HG03520 (cell line): ENCODE measurements around the gene ADAMTSL3.

Experiments used
- ATAC-seq: cut with Tn5 transposase; IDR thresholded peaks from one replicate; pipeline ENCODE4 v1.9.1; 2021; ENCODE audit warnings: mild to moderate bottlenecking, moderate library complexity; ENCODE audit not compliant: unreplicated experiment

Gene ADAMTSL3, protein sequence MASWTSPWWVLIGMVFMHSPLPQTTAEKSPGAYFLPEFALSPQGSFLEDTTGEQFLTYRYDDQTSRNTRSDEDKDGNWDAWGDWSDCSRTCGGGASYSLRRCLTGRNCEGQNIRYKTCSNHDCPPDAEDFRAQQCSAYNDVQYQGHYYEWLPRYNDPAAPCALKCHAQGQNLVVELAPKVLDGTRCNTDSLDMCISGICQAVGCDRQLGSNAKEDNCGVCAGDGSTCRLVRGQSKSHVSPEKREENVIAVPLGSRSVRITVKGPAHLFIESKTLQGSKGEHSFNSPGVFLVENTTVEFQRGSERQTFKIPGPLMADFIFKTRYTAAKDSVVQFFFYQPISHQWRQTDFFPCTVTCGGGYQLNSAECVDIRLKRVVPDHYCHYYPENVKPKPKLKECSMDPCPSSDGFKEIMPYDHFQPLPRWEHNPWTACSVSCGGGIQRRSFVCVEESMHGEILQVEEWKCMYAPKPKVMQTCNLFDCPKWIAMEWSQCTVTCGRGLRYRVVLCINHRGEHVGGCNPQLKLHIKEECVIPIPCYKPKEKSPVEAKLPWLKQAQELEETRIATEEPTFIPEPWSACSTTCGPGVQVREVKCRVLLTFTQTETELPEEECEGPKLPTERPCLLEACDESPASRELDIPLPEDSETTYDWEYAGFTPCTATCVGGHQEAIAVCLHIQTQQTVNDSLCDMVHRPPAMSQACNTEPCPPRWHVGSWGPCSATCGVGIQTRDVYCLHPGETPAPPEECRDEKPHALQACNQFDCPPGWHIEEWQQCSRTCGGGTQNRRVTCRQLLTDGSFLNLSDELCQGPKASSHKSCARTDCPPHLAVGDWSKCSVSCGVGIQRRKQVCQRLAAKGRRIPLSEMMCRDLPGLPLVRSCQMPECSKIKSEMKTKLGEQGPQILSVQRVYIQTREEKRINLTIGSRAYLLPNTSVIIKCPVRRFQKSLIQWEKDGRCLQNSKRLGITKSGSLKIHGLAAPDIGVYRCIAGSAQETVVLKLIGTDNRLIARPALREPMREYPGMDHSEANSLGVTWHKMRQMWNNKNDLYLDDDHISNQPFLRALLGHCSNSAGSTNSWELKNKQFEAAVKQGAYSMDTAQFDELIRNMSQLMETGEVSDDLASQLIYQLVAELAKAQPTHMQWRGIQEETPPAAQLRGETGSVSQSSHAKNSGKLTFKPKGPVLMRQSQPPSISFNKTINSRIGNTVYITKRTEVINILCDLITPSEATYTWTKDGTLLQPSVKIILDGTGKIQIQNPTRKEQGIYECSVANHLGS (N-terminal part only)

DNA sequence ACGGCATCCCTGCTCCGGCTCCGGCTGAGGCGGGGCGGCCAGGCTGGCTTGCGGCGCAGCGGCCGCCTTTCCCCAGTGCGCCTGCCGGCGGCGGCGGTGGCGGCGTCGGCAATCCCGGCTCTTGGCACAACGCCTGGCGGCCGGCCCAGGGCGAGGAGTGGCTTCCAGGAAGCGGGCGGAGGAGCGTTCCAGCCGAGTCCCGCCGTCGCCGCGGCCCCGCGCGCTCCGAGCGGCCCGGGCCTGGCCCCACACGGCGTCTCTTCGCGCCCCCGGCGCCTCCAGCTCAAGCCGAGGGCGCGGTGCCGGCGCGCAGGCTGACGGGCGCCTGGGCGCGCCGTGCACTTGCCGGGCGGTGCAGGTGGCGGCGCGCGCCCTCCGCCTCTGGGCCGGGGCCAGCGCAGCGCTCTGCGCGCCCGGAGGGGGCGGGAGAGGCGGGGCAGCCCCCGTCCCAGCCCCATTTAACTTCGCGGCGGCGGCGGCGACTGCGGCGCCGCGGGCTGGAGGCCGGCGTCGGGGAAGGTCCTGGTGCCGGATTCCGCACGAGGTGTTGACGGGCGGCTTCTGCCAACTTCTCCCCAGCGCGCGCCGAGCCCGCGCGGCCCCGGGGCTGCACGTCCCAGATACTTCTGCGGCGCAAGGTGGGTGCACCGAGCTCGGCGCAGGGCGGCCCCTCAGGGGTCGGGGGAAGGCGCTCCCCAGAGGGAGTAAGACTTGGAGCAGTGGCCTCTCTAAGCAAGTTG is at the start of gene ADAMTSL3:
TSS of gene ADAMTSL3 (plus strand) at position 485 of the 740 bp plus-strand sequence. CDS start 1,639 bp downstream, outside the sequence.
- ATAC-seq: no peak

DNA sequence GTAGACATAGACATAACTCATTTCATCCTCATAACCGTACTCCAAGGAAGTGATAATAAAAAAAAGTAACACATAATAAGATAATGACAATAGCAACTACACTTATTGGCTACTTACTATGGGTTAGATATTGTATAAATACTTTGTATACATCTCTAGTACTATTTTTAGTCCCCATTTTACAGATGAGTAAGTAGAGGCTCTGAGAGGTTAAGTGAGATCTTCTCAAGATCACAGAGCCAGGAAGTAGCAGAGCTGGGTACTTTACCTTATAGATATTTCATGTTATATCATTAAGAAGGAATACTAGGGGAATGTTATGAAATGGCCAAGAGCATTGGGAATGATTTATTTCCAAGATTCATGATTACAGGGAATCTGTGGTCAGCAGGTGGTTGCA is 49.4 kb upstream of the ADAMTSL3 start:
- ATAC-seq: no peak

DNA sequence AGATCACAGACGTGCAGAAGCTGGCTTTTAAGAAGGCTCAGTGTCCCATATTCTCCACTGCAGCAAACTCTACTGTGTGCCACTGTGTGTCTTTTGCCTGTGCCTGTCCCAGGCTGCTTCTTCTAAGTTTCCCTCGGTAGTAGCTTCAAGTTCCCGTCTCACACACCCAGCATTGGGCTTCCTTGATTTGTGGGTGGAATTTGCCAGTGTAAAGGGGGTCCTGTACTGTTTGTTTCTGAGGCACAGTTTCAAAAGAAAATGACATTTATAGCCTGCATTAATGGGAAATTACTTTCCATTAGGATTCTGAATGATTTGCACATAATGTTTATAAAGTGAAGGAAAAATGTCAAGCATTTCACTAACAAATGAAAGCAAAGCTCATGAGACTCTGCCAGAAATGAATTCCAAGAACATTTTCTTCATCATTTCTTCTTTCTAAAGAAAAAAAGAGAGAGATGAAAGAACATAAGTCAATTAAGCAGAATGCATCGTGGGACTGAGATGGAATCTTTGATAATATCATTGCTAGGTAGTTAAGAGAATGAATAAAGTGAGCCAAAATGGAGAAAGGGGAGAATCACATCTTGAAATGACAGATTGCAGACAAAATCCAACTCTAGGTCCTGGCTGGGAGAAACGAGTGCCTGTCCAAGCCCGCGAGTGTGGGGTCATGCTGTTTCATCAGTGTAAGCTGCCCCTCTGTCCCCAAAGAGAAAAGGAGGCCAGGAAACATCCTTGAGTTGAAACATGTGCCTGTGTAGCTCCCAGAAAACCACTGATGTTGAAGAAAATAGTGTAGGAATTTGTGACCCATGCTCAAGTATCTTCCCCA is 48.6 kb upstream of the ADAMTSL3 start:
- no peak for ATAC-seq

DNA sequence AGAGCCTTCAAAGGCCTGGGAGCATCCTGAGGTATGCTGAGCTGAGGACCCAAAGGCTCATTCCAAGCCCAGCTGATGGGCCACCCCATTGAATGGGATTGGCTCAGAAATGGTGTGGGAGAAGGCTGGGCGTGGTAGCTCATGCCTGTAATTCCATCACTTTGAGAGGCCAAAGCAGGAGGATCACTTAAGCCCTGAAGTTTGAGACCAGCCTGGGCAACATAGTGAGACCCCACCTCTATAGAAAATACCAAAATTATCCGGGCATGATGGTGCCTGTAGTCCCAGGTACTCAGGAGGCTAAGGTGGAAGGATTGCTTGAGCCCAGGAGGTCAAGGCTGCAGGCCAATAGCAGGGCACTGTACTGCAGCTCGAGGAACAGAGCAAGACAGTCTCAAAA is 43.8 kb upstream of the ADAMTSL3 start:
- ATAC-seq: no peak

DNA sequence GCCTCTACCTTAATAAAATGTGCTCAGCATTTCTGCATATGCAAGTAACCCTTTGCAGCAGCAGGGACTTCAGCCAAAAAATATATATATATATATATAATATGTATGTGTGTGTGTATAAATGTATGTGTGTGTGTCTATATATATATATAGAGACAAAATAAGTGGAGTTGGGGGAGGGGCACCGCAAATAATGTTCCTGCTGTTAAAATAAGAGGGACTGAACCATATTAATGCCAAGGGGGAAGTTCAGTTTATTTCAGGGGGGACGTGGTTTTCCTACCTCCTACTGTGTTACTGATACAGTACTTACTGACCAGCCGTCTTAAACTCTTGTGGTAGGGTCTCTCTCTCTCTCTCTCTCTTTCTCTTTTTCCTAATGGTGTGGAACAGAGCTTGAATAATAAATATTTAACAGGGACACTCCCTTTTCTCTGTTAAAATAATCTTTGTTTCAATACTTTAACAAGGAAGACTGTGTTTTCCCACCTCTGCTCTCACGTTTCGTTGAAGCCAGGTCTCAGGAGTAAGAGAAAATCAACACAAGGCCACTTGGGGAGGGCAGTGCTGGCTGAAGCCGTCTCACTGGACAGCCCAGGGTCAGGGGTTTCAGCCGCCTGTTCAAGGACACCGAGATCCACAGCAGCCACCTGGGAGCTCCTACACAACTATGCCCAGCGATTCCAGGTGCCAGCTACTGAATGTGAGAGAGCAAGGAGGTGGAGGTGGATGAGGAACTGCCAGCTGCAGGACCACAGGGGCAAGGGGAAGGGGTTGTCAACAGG is 42.8 kb upstream of the ADAMTSL3 start:
- no peak for ATAC-seq

DNA sequence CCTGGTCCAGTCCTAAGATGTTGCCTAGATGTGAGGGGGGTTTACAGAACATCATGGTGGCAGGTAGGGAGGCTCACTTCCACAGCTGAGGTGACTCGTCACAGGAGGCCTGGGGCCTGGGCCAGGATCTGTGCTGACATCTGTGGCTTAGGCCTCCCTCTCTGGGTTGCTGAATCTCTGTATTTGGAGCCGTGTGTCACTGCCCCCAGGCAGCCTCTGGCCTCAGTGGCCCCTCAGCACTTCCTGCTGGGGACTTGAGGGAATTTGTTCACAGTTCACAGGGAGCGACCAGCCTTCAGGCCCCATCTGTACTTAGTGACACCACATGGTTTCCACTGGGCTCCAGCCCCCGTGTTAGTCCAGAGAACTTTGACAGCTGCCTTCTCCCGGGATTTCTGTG is 41.7 kb upstream of the ADAMTSL3 start:
- no peak for ATAC-seq

DNA sequence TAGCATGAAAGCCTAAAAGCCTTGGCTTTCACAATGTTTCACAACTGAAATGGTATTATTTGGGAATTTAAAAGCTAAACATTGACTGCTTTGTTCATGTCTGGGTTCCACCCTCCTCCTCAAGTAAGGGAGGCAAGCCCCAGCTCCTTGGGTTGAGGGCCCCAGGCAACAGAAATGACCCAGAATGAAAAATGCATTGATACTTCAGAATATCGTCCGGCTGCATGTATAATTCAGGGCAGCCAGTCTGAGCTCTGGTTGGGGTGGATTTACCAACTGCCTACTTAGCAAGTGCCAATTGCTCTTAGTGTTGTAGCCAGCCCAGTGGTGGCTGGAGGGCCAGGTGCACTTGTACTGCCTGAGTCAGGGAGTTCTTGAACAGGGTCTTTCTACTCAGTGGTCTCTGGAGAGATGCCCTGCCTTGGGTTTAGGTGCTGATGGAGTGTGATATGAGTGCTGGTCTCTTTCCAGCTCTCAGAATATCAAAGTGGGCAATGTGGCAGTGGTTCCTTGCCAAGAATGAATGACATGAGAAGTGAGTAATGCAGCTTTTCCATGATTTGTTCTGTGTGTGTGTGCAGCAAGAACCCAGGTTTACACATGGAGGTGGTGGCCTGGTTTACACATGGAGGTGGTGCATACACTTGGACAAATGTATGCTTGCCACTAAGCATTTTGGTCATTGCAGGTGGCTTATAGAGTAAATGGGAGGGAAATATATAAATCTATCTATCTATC is 40.9 kb upstream of the ADAMTSL3 start:
- ATAC-seq: no peak

DNA sequence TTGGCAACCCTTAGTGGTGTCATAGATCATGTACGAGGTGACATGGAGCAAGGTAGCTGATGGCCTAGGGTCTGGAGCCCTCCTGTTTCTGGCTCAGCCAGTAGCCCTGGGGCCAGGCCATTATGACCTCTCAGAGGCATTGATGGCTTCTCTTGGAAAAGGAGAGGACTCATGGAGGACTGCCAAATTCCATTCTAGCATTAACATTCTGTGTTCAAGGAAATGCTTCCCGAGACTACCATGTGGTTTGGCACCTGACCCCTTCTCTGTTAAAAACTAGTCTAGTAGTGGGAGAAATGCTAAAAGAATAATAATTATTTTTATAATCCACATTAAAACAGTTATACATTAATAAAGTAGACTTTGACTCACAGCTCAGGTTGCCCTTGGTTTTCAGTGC is 40.2 kb upstream of the ADAMTSL3 start:
- no peak for ATAC-seq

DNA sequence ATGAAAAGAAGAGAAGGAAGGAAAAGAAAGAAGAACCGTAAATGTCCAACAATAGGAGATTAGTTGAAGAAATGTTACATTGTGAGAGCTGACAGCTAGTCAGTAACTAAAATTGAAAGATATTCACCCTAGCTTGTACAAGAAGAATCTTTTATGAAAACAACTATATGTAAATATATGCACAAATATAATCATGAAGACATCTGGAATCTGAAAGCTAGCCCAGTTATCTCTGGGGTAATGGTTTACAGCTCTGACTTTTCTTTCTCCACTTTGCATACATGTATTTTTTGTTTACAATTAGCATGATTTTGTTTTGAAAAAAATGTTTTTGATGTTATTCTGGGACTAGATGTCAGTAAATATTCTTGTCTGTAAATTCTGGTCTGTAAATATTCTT is 37.1 kb upstream of the ADAMTSL3 start:
- ATAC-seq: no peak

DNA sequence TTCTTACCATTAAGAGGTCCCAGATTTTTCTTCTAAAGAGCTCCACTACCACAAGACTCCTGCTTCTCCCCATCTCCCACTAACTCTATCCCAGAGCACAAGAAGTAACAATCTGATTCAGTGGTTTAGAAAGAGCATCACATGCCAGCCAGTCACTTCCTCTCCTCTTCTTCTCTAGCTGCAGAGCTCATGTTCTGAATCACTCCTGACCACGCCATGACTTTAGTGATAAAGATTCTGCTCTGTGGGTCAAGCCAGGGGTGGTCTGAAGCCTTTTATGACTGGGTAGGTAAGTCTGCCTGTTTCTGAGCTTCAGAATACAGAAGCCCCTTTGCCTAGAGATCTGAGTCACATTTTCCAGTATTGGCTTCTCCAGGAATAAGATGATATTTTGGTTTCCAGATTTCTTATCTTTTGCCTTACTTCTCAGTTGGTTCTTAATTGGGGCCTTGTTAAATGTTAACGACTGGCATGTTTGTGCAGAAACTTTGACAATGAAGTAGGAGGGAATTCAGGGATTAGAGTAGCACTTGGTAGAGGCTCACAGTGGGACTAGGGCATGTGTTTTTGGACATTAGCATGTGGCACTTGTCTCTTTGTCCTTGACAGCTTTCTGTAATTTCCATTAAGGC is 27.6 kb upstream of the ADAMTSL3 start:
- ATAC-seq: no peak

DNA sequence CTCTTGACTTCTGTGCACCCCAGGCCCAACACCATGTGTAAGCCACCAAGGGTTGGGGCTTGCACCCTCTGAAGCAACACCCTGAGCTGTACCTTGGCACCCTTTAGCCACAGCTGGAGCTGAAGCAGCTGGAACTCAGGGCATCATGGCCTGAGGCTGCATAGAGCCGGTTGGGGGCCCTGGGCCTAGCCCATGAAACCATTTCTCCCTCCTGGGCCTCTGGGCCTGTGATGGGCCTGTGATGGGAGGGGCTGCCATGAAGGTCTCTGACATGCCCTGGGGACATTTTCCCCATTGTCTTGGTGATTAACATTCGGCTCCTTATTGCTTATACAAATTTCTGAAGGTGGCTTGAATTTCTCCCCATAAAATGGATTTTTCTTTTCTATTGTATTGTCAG is 22.4 kb upstream of the ADAMTSL3 start:
- no peak for ATAC-seq

DNA sequence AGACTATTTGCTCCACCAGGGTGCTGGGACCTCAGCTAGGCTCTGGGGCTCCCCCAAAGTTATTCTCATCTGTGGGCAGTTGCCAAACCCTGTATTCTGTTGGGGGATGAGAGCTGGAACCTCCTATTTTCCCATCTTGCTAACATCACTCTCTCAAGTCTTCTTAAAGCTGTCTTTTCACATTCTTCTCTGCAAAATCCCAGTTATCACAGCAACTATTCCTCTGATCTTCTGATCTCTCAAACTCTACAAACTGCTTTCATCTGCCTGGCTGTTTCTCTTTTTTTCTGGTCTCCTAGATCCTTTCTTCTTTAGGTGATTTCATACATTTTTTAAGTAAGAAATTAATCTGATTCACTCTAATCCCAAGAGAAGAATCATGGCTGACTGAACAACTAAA is 10.7 kb upstream of the ADAMTSL3 start:
- no peak for ATAC-seq

DNA sequence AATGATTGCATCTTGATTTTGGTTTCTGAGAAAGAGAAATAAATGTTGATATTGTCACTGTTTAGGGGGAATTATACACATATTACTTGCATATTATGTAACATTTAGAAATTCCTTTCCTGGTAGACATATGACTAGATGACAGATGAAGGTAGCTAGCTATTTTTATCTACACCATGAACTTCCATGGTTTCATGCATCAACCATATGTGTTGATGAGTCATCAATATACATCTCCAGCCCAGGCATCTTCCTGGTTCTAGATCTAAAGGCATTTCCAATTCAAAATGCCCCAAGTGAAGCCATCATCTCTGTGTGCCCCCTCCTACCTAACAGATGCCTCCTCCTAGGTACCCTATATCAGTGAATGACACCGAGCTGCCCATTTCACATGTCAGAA is 9.5 kb upstream of the ADAMTSL3 start:
- ATAC-seq: no peak

DNA sequence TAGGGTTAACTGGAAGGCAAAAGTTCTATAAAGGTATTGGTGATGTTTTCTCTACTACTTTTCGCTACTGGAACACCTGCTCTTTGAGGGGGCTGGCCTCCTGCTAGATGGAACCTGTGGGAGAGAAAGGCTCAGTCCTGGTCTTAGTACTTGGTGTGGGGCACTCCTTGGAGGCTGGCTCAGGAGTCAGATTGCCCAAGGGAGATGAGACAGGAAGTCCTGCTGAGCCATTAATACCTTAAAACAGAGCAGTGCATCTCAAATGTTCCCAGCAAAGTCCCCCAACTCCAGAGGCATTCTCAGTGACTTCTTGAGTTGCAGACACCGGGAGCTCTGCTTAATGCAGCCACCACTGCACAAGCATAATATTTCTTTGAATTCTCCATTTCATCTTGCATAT is 3.1 kb upstream of the ADAMTSL3 start:
- ATAC-seq: no peak

DNA sequence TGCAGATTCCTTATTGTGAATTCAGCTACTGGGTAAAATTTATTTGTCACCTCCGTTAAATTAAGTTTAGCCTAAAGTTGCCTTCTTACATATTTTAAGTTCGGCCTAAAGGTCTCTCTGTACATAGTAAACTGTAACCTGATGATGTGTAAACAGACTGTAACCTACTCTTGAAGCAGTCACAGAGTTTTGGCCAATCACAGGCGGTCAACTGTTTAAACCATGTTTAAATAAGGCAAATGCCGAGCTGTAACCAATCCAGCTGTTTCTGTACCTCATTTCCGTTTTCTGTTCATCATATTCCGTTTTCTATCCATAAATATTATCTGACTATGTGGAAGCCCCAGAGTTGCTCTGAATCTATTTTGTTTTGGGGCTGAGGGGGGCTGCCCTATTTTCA is 2.4 kb upstream of the ADAMTSL3 start:
- ATAC-seq: no peak

DNA sequence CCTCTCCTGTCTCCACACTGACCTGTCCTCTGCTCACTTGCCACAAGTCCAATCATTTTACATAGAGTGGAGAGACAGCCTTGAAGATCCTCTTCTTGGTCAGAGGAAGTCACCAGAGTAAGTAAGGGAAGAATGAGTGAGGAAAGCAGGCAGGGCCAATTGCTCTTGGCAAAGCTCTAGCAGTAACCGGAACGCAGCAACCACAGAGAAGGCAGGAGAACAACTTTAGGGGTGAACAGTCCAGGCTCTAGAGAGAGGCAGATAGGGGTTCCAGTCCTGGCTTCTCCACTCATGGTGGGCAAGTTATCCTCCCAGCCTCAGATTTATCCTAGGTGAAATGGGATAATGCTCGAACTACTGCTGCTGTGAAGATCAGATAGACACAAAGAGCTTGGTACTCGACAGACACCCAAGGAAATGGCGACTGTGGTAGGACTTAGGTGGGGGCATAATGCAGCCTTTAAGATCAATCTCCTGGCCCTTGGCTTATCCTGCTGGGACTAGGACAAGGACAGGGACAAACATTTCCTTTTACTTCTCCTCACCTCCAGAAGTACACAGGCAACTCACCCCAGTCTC is 1.2 kb upstream of the ADAMTSL3 start:
- ATAC-seq: no peak

DNA sequence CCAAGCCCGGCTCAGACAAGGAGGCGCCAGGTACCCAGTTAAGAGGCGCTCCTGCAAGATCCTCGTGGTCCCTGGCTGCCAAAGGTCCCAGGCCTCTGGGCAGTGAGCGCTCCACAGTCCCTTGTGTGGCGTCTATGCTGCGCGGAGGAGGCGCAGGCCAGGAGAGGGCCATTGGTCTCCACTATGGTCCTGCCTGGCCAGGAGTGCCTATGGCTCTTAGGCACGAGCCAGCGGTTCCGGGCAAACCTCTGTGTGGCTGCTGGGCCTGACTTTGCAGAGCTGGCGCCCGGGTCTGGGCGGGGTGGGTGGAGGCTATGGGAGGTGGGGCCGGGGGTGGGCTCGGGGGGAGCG is 660 bp upstream of the ADAMTSL3 start:
- ATAC-seq: no peak
